ENCODE measurements around the gene RHOT2.

Gene RHOT2

DNA sequence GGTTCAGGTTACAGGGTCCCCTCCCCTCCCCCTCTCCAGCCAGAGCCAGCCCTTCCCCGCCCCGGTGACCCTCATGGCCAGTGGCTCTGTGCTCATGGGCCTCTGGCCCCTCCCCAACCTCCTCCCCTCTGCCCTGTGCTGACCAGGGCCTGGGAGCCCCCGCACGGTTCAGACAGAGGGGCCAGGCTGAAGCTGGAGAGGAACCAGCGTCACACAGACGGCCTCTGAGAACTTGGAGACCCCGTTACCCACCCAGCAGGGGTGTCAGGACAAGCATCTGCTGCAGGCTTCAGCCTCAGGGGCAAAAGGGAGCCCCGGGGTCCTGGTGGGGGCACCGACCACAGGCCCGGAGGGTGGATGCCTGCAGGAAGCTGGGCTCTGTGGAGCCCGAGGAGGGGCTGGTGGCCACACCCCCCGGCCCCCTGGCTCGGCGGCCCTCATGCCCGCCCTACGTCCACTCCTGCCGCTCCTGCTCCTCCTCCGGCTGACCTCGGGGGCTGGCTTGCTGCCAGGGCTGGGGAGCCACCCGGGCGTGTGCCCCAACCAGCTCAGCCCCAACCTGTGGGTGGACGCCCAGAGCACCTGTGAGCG lies 37.0 kb upstream of the RHOT2 start, which contains the start of gene WFIKKN1:
WFIKKN1 (plus strand) TSS at position 171 of the 591 bp plus-strand sequence; CDS start at position 440, 269 bp downstream.
- no peak within 1 kb of the TSS for H3K4me3 ChIP-seq (ENCODE audit: low read depth, low read length)

DNA sequence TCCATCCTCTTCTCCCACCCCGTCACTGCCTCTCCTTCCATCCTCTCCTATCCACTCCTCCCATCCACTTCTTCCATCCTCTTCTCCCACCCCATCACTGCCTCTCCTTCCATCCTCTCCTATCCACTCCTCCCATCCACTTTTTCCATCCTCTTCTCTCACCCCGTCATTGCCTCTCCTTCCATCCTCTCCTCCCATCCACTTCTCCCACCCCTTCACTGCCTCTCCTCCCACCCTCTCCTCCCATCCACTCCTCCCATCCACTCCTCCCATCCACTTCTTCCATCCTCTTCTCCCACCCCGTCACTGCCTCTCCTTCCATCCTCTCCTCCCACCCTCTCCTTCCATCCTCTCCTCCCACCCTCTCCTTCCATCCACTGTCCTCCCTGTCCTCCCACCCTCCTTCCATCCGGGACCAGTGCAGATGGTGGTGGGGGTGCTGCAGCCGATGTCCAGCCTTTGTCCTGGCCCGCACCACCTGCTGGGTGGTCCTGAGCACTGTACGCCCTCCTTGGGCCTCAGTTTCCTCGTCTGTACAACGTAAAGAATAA lies 36.0 kb upstream of the RHOT2 start:
- TF ChIP-seq POLR2A (IDR thresholded peaks at IDR 0.05; ENCODE audit: extremely low read depth, insufficient read length) (no peak), CTCF (IDR thresholded peaks at IDR 0.05; ENCODE audit: low read depth, low read length) (no peak), MYC (IDR thresholded peaks at IDR 0.05; ENCODE audit: low read depth, low read length) (no peak)
- TF ChIP-seq, protein P1, sequence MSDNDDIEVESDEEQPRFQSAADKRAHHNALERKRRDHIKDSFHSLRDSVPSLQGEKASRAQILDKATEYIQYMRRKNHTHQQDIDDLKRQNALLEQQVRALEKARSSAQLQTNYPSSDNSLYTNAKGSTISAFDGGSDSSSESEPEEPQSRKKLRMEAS (IDR thresholded peaks at IDR 0.05; ENCODE audit: low read depth, low read length) = no peak
- no peak for DNase-seq (ENCODE audit: low read depth)
- H3K4me3 ChIP-seq (ENCODE audit: low read depth, low read length) = no peak overlapping the region

More for the DNA sequence above, 37.0 kb upstream of the RHOT2 start, which contains the start of gene WFIKKN1:
- no peak for DNase-seq (ENCODE audit: low read depth)
- no peak for TF ChIP-seq CTCF (IDR thresholded peaks at IDR 0.05; ENCODE audit: low read depth, low read length)
- no peak for TF ChIP-seq MYC (IDR thresholded peaks at IDR 0.05; ENCODE audit: low read depth, low read length)
- TF ChIP-seq, protein P1 (IDR thresholded peaks at IDR 0.05; ENCODE audit: low read depth, low read length) = no peak
- TF ChIP-seq POLR2A (IDR thresholded peaks at IDR 0.05; ENCODE audit: extremely low read depth, insufficient read length) = no peak

DNA sequence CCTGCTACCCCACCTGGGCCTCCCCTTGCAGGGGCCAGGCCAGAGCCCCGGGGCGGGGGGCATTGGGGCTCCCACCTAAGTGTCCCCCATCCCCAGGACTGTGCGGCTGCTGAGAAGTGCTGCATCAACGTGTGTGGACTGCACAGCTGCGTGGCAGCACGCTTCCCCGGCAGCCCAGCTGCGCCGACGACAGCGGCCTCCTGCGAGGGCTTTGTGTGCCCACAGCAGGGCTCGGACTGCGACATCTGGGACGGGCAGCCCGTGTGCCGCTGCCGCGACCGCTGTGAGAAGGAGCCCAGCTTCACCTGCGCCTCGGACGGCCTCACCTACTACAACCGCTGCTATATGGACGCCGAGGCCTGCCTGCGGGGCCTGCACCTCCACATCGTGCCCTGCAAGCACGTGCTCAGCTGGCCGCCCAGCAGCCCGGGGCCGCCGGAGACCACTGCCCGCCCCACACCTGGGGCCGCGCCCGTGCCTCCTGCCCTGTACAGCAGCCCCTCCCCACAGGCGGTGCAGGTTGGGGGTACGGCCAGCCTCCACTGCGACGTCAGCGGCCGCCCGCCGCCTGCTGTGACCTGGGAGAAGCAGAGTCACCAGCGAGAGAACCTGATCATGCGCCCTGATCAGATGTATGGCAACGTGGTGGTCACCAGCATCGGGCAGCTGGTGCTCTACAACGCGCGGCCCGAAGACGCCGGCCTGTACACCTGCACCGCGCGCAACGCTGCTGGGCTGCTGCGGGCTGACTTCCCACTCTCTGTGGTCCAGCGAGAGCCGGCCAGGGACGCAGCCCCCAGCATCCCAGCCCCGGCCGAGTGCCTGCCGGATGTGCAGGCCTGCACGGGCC lies 35.2 kb upstream of the RHOT2 start:
- TF ChIP-seq CTCF (IDR thresholded peaks at IDR 0.05; ENCODE audit: low read depth, low read length) (no peak), POLR2A (IDR thresholded peaks at IDR 0.05; ENCODE audit: extremely low read depth, insufficient read length) (no peak), MYC (IDR thresholded peaks at IDR 0.05; ENCODE audit: low read depth, low read length) (no peak)
- TF ChIP-seq, protein P1 (IDR thresholded peaks at IDR 0.05; ENCODE audit: low read depth, low read length) = no peak
- H3K4me3 ChIP-seq (ENCODE audit: low read depth, low read length) = no peak overlapping the region
- DNase-seq (ENCODE audit: low read depth) = no peak

DNA sequence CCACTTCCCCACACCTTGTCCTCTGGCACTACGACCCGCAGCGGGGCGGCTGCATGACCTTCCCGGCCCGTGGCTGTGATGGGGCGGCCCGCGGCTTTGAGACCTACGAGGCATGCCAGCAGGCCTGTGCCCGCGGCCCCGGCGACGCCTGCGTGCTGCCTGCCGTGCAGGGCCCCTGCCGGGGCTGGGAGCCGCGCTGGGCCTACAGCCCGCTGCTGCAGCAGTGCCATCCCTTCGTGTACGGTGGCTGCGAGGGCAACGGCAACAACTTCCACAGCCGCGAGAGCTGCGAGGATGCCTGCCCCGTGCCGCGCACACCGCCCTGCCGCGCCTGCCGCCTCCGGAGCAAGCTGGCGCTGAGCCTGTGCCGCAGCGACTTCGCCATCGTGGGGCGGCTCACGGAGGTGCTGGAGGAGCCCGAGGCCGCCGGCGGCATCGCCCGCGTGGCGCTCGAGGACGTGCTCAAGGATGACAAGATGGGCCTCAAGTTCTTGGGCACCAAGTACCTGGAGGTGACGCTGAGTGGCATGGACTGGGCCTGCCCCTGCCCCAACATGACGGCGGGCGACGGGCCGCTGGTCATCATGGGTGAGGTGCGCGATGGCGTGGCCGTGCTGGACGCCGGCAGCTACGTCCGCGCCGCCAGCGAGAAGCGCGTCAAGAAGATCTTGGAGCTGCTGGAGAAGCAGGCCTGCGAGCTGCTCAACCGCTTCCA lies 34.4 kb upstream of the RHOT2 start:
- H3K4me3 ChIP-seq (ENCODE audit: low read depth, low read length) = no peak overlapping the region

More for the DNA sequence above, 34.4 kb upstream of the RHOT2 start:
- DNase-seq (ENCODE audit: low read depth) = no peak
- TF ChIP-seq POLR2A (IDR thresholded peaks at IDR 0.05; ENCODE audit: extremely low read depth, insufficient read length) (no peak), MYC (IDR thresholded peaks at IDR 0.05; ENCODE audit: low read depth, low read length) (no peak), CTCF (IDR thresholded peaks at IDR 0.05; ENCODE audit: low read depth, low read length) (no peak)
- TF ChIP-seq, protein P1 (IDR thresholded peaks at IDR 0.05; ENCODE audit: low read depth, low read length) = no peak

Data from NB4 (cell line).